Measurements from ENCODE around the gene SMPD3.

Gene SMPD3

GRCh38 chr16:68432701-68433100, 15.6 kb downstream of the SMPD3 start:
- no peak for DNase-seq

- no peak for DNase-seq
These were observed 19.0 kb downstream of the SMPD3 start for GRCh38 chr16:68429076-68429854.

- no peak for DNase-seq
These were observed 20.5 kb downstream of the SMPD3 start for GRCh38 chr16:68427649-68428303.

GRCh38 chr16:68426347-68426652, 22.0 kb downstream of the SMPD3 start:
- no peak for DNase-seq

- no peak for DNase-seq
These were observed 22.6 kb downstream of the SMPD3 start for GRCh38 chr16:68425498-68426346.

- DNase-seq = no peak
These were observed 24.5 kb downstream of the SMPD3 start for GRCh38 chr16:68423771-68424170.

- no peak for DNase-seq
These were observed 25.8 kb downstream of the SMPD3 start for GRCh38 chr16:68422396-68422960.

GRCh38 chr16:68421076-68421475, 27.2 kb downstream of the SMPD3 start:
- DNase-seq = no peak

GRCh38 chr16:68420366-68420942, 27.9 kb downstream of the SMPD3 start:
- DNase-seq = no peak

GRCh38 chr16:68417711-68418301, 30.5 kb downstream of the SMPD3 start:
- no peak for DNase-seq

GRCh38 chr16:68416057-68417046, 32.0 kb downstream of the SMPD3 start:
- DNase-seq = no peak

- DNase-seq = no peak
These were observed 33.7 kb downstream of the SMPD3 start for GRCh38 chr16:68414581-68414980.

- no peak for DNase-seq
These were observed 36.2 kb downstream of the SMPD3 start for GRCh38 chr16:68412061-68412460.

- no peak for DNase-seq
These were observed 37.2 kb downstream of the SMPD3 start for GRCh38 chr16:68411086-68411485.

GRCh38 chr16:68408967-68409366, 39.3 kb downstream of the SMPD3 start:
- no peak for DNase-seq

- DNase-seq = no peak
These were observed 39.9 kb downstream of the SMPD3 start for GRCh38 chr16:68408428-68408827.

- peak; percentile 67 for DNase-seq
These were observed 41.7 kb downstream of the SMPD3 start for GRCh38 chr16:68406458-68407152.

GRCh38 chr16:68404736-68405345, 43.5 kb downstream of the SMPD3 start:
- no peak for DNase-seq

- no peak for DNase-seq
These were observed 44.6 kb downstream of the SMPD3 start for GRCh38 chr16:68403704-68404103.

- DNase-seq = no peak
These were observed 45.1 kb downstream of the SMPD3 start for GRCh38 chr16:68403177-68403576.
